Measurements from ENCODE around the gene CHID1. TPM values are rescaled to one million over a fixed set of nuclear protein-coding genes. Genes with fewer than 3 reads are reported as not detected.

The CHID1 gene
- total RNA-seq, 1 donor from 2014 or later: 88.3 TPM

DNA sequence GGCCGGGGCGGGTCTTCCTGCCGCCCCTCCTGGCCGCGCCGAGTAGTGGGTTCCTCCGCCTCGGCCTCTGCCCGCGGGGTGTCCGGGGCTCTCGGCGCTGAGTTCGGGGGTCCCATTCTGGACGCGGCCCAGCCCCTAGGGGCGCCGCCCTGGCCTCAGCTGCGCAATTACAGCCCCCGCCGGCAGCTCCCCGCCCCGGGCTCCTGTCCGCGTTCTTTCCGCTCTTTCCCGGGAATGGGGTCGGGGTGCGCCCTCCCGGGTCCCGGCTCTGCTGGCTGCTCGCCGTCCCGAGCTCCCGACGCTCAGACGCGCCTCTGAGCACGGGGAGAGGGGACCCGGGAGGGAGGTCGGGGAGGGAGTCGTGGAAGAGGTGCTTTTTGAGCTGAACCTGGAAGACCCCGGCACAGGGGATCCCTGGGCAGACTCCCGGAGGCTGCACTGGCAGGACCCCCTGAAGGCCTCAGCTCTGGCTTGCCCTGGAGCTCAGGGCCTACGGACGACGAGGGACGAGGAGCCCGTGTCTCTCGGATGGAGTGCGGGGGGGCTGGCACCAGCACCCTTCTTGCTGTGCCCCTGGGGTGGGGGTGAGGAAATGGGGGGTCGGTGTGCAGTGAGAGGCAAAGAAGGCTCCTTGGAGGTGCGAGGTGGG, 67.4 kb downstream of the CHID1 start:
- peaks cover 40% of the 10 kb centered on the region for H3K4me1 Mint-ChIP-seq
- H3K27ac Mint-ChIP-seq: peak overlapping the region; percentile 87

DNA sequence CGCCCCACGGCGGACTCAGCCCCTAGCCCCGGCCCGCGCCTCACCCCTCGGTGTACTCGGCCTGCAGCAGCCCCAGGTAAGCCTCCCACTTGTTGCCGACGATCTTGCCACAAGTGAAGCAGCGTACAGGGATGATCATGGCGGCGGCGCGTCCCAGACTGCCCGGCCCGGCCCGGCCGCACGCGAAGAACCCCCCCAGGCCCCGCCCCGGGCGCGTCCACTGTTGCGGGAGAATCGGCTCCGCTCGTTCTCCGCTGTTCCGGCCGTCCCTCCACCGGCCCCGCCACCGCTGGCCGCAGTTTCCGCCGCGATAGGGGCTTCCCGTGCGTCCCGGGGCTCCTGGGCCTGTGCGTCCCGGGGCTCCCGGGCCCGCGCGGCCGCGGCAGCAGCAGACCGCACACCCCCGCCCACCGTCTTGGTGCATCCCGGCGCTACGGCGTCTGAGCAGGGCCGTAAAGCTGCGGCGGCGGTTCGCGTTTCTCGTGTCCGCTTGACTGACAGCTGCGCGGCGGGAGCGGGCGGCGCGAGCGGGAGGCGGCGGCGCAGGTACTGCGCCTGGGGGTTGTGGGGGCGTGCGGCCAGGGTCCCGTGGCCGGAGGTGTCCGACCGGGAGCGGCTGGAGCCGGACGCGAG, 68.1 kb downstream of the CHID1 start, which contains the start of the genes POLR2L and TSPAN4:
POLR2L (minus strand) TSS at position 160 of the 633 bp plus-strand sequence; CDS start at position 139, 21 bp downstream.
TSPAN4 (plus strand) TSS at position 483 of the 633 bp plus-strand sequence. CDS start 7,453 bp downstream, outside the sequence.
- Mint-ChIP-seq H3K4me3 (peak within 1 kb of the TSS; percentile 83), H3K27ac (peak within 1 kb of the TSS; percentile 90), H3K9me3 (no peaks in the 10 kb centered on the region), H3K27me3 (ENCODE audit: low read depth) (no peaks in the 10 kb centered on the region), H3K4me1 (peaks cover 40% of the 10 kb centered on the region), H3K36me3 (no peaks in the 10 kb centered on the region)
- TF ChIP-seq, protein P1, sequence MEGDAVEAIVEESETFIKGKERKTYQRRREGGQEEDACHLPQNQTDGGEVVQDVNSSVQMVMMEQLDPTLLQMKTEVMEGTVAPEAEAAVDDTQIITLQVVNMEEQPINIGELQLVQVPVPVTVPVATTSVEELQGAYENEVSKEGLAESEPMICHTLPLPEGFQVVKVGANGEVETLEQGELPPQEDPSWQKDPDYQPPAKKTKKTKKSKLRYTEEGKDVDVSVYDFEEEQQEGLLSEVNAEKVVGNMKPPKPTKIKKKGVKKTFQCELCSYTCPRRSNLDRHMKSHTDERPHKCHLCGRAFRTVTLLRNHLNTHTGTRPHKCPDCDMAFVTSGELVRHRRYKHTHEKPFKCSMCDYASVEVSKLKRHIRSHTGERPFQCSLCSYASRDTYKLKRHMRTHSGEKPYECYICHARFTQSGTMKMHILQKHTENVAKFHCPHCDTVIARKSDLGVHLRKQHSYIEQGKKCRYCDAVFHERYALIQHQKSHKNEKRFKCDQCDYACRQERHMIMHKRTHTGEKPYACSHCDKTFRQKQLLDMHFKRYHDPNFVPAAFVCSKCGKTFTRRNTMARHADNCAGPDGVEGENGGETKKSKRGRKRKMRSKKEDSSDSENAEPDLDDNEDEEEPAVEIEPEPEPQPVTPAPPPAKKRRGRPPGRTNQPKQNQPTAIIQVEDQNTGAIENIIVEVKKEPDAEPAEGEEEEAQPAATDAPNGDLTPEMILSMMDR (IDR thresholded peaks at IDR 0.05; ENCODE audit: unreplicated experiment): no peak
- DNase-seq (ENCODE audit: low spot score in 2 of 2, unreplicated experiment in 2 of 2): peak; percentile 83 to 90

More for the DNA sequence above, 67.4 kb downstream of the CHID1 start:
- DNase-seq (ENCODE audit: low spot score in 2 of 2, unreplicated experiment in 2 of 2): no peak
- no peaks in the 10 kb centered on the region for H3K27me3 Mint-ChIP-seq (ENCODE audit: low read depth)
- H3K9me3 Mint-ChIP-seq: no peaks in the 10 kb centered on the region
- no peaks in the 10 kb centered on the region for H3K36me3 Mint-ChIP-seq
- TF ChIP-seq, protein P1 (IDR thresholded peaks at IDR 0.05; ENCODE audit: unreplicated experiment): no peak
- peak overlapping the region; percentile 75 for H3K4me3 Mint-ChIP-seq

- Mint-ChIP-seq H3K4me3 (peak overlapping the region; percentile 83), H3K27ac (peak overlapping the region; percentile 90), H3K27me3 (ENCODE audit: low read depth) (no peaks in the 10 kb centered on the region), H3K4me1 (peaks cover 40% of the 10 kb centered on the region), H3K36me3 (no peaks in the 10 kb centered on the region), H3K9me3 (no peaks in the 10 kb centered on the region)
- TF ChIP-seq, protein P1 (IDR thresholded peaks at IDR 0.05; ENCODE audit: unreplicated experiment): no peak
- no peak for DNase-seq (ENCODE audit: low spot score in 2 of 2, unreplicated experiment in 2 of 2)
Measured at GRCh38 chr11:841981-842369, 68.6 kb downstream of the CHID1 start.

DNA sequence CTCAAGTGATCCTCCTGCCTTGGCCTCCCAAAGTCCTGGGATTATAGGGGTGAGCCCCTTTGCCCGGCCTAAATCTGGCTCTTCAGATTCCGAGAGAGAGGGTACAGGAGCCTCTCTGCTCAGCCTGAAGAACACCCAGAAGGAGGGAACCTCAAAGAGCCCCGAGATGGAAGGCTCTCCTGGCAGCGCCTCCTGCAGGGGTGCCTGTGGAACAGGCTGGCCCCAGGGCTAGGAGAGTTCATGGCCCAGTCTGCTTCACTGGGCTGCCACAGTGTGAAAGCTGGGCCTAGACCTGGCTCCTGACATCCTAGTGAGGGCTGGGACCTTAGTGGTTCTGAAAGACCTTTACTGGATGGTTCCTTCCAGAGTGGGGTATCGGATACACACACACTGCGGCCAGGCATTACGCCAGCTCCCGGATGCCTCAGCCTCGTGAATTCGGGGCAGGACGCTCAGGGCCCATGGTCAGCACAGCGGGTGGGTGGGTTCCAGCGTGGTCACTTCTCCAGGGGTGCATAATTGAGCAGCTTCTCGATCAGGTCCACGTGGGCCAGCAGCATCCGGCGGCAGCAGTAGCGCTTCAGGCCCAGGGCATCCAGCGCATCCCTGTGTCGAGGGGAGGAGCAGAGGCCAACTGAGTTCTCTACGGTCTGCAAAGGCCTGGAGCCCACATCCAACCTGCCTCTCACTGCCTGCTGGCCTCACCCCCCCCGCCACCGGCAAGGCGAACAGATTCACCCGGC, 70.6 kb downstream of the CHID1 start:
- no peaks in the 10 kb centered on the region for H3K27me3 Mint-ChIP-seq (ENCODE audit: low read depth)
- H3K27ac Mint-ChIP-seq: no peak overlapping the region
- TF ChIP-seq, protein P1 (IDR thresholded peaks at IDR 0.05; ENCODE audit: unreplicated experiment): no peak
- no peak for DNase-seq (ENCODE audit: low spot score in 2 of 2, unreplicated experiment in 2 of 2)
- H3K9me3 Mint-ChIP-seq: no peaks in the 10 kb centered on the region
- peak overlapping the region; percentile 83 for H3K4me3 Mint-ChIP-seq
- H3K36me3 Mint-ChIP-seq: no peaks in the 10 kb centered on the region
- H3K4me1 Mint-ChIP-seq: peaks cover 27% of the 10 kb centered on the region

- peaks cover 22% of the 10 kb centered on the region for H3K4me1 Mint-ChIP-seq
- no peak for DNase-seq (ENCODE audit: low spot score in 2 of 2, unreplicated experiment in 2 of 2)
- H3K4me3 Mint-ChIP-seq: no peak overlapping the region
- H3K27ac Mint-ChIP-seq: no peak overlapping the region
- no peaks in the 10 kb centered on the region for H3K27me3 Mint-ChIP-seq (ENCODE audit: low read depth)
- no peaks in the 10 kb centered on the region for H3K9me3 Mint-ChIP-seq
- TF ChIP-seq, protein P1 (IDR thresholded peaks at IDR 0.05; ENCODE audit: unreplicated experiment): no peak
- no peaks in the 10 kb centered on the region for H3K36me3 Mint-ChIP-seq
Measured at GRCh38 chr11:839280-839623, 71.4 kb downstream of the CHID1 start.
